GM12878 (cell line): ENCODE results near the gene CPNE6. TPM values are rescaled to one million over a fixed set of nuclear protein-coding genes. Genes with fewer than 3 reads are reported as not detected.

Experiments used
- ATAC-seq: fragments of 200-7000 bp; cut with Tn5 transposase; 3 replicates; pipeline ENCODE4 v1.9.1; 2020; ENCODE audit warnings: mild to moderate bottlenecking, moderate library complexity
- BruUV-seq: library from RNA; stranded (reverse); fragments of 400-500 nt; replicated peaks from 2 replicates; lab custom pipeline; 2021; lab: Mats Ljungman, UMichigan
- CTCF ChIA-PET: fragments of 300-600 bp; sonication (Branson Sonifier 250); formaldehyde crosslinking; extraction: SDS; loops from one replicate; lab custom pipeline; 2021; ENCODE audit warnings: inconsistent platforms; lab: Yijun Ruan, JAX
- POLR2A ChIA-PET: fragments of 350-600 bp; formaldehyde crosslinking; extraction: SDS; loops from one replicate; lab custom pipeline; 2021; ENCODE audit warnings: inconsistent platforms; lab: Charles Lee
- RAD21 ChIA-PET: fragments of 300-600 bp; sonication (Branson Sonifier 250); formaldehyde crosslinking; loops from one replicate; lab custom pipeline; 2023; ENCODE audit warnings: antibody characterized with exemption; ENCODE audit not compliant: unreplicated experiment; lab: Charles Lee
- SMC1A ChIA-PET: fragments of 300-600 bp; sonication (Branson Sonifier 250); formaldehyde crosslinking; loops from one replicate; lab custom pipeline; 2023; ENCODE audit not compliant: unreplicated experiment, uncharacterized antibody; lab: Charles Lee
- DNase-seq: peaks from one replicate; pipeline ENCODE4 v3.0.0-alpha.2; 2011; ENCODE audit warnings: low read depth, low spot score
- FAIRE-seq: peaks from 3 replicates; lab custom pipeline; 2011; peaks lifted over from hg19 to GRCh38; lab: Jason Lieb, UNC
- H2AFZ ChIP-seq: 2 replicates; pipeline ENCODE4 v1.6.0; 2011; ENCODE audit warnings: low read depth, low read length, control low read depth; ENCODE audit not compliant: control insufficient read depth
- H3K27ac ChIP-seq: 2 replicates; pipeline ENCODE4 v1.5.1; 2011; ENCODE audit warnings: control low read depth; ENCODE audit not compliant: control insufficient read depth, insufficient read depth
- H3K27me3 ChIP-seq, 2 experiments: replicated peaks in 1 of 2; 2 replicates each; pipeline versions ENCODE4 v1.6.0 to v1.6.1; 2011; ENCODE audit warnings: low read length in 1 of 2; ENCODE audit not compliant: control insufficient read depth in 2 of 2, insufficient read depth in 2 of 2
- H3K36me3 ChIP-seq, 2 experiments: 2 replicates each; pipeline ENCODE4 v1.5.1; 2011; ENCODE audit warnings: low read length in 1 of 2; ENCODE audit not compliant: control insufficient read depth in 2 of 2, insufficient read depth in 2 of 2
- H3K4me1 ChIP-seq: 2 replicates; pipeline ENCODE4 v1.6.1; 2011; ENCODE audit warnings: mild to moderate bottlenecking, low read length, moderate library complexity, mixed read lengths; ENCODE audit not compliant: control insufficient read depth, insufficient read depth
- H3K4me2 ChIP-seq: 2 replicates; pipeline ENCODE4 v1.6.0; 2011; ENCODE audit warnings: control low read depth; ENCODE audit not compliant: control insufficient read depth, insufficient read depth
- H3K4me3 ChIP-seq: fragments of 200-600 bp; sonication (generic); 2 replicates; pipeline ENCODE4 v1.5.1; 2016
- H3K79me2 ChIP-seq: 2 replicates; pipeline ENCODE4 v1.6.0; 2011; ENCODE audit warnings: low read length; ENCODE audit not compliant: control insufficient read depth, insufficient read depth
- H3K9ac ChIP-seq: 2 replicates; pipeline ENCODE4 v1.8.0; 2011; ENCODE audit warnings: low read length, control low read depth, mixed read lengths; ENCODE audit not compliant: control insufficient read depth, insufficient read depth
- H3K9me3 ChIP-seq: replicated peaks from 3 replicates; pipeline ENCODE4 v1.5.1; 2011; ENCODE audit warnings: mild to moderate bottlenecking, low read length; ENCODE audit not compliant: control insufficient read depth, insufficient read depth
- H4K20me1 ChIP-seq: 2 replicates; pipeline ENCODE4 v1.6.0; 2011; ENCODE audit not compliant: control insufficient read depth, insufficient read depth
- BMI1 ChIP-seq: fragments of 450-650 bp; IDR thresholded peaks from 2 replicates; pipeline ENCODE4 v1.6.1; 2016; ENCODE audit warnings: mild to moderate bottlenecking, moderate library complexity, borderline replicate concordance
- CHD1 ChIP-seq: IDR thresholded peaks from 2 replicates; pipeline ENCODE4 v1.6.1; 2012; ENCODE audit warnings: low read depth, low read length, improper control_type of control experiment
- GATAD2B ChIP-seq: fragments of 450-650 bp; conservative IDR thresholded peaks from 2 replicates; pipeline ENCODE4 v1.6.1; 2017; ENCODE audit warnings: low read depth, mild to moderate bottlenecking, moderate library complexity
- IRF4 ChIP-seq: IDR thresholded peaks from 2 replicates; pipeline ENCODE4 v1.6.1; 2011; ENCODE audit warnings: low read depth, low read length
- PAX8 ChIP-seq: fragments of 450-650 bp; IDR thresholded peaks from 2 replicates; pipeline ENCODE4 v1.6.1; 2017; ENCODE audit warnings: mild to moderate bottlenecking, moderate library complexity
- PKNOX1 ChIP-seq: fragments of 450-650 bp; IDR thresholded peaks from 2 replicates; pipeline ENCODE4 v1.6.1; 2016; ENCODE audit warnings: mild to moderate bottlenecking
- RCOR1 ChIP-seq: conservative IDR thresholded peaks from 2 replicates; pipeline ENCODE4 v1.6.1; 2012; ENCODE audit warnings: low read depth, low read length, improper control_type of control experiment
- TBL1XR1 ChIP-seq: IDR thresholded peaks from 2 replicates; pipeline ENCODE4 v1.6.1; 2012; ENCODE audit warnings: low read depth, low read length, improper control_type of control experiment
- WGBS: methylation state at CpG from one replicate; pipeline ENCODE4 v1.1.6; 2016; ENCODE audit warnings: low lambda C conversion rate; ENCODE audit not compliant: insufficient replicate concordance, insufficient coverage; ENCODE audit errors: missing lambda C conversion rate; 5-methylcytosine and 5-hydroxymethylcytosine counted together
- in situ Hi-C: fragments of 300-500 bp; cut with MboI; formaldehyde crosslinking; loops from 9 replicates; pipeline ENCODE4 v1.14.3; 2018; ENCODE audit warnings: mixed read lengths
- intact Hi-C: fragments of 100-400 bp; cut with micrococcal nuclease; formaldehyde crosslinking; loops from one replicate; pipeline ENCODE4 v1.14.2; 2022; ENCODE audit not compliant: unreplicated experiment
- polyA plus RNA-seq, 11 experiments: library from polyadenylated mRNA; depleted of rRNA in 4 of 11; unstranded in 6 of 11; stranded (reverse) in 5 of 11; fragments of >200 nt; fragmentation: Nextera tagmentation in 4 of 11; fragmentation: Illumina TruSeq in 1 of 11; extraction: Ambion mirVana in 4 of 11; extraction: Trizol in 1 of 11; gene quantifications; 1 replicate in 1 of 11; 2 replicates in 10 of 11; pipeline versions ENCODE4 v1.2.1 to v1.2.3, GENCODE V29; 2011 to 2016; ENCODE audit warnings: inconsistent platforms in 2 of 11, missing spikeins in 2 of 11, low read depth in 1 of 11
- total RNA-seq, 4 experiments: library from RNA; depleted of rRNA in 3 of 4; stranded (reverse); fragments of >200 nt in 3 of 4; fragmentation: Illumina TruSeq in 1 of 4; extraction: Trizol in 1 of 4; gene quantifications; 2 replicates each; pipeline versions ENCODE4 v1.2.1 to v1.2.3, GENCODE V29; 2013 to 2021
- TF ChIP-seq, protein P1 (sequence below): IDR thresholded peaks from 2 replicates; pipeline ENCODE4 v1.6.1; 2012; ENCODE audit warnings: low read depth, low read length, improper control_type of control experiment
- TF ChIP-seq, protein P2 (sequence below): fragments of 450-650 bp; IDR thresholded peaks from 2 replicates; pipeline ENCODE4 v1.6.1; 2017; ENCODE audit warnings: mild to moderate bottlenecking, moderate library complexity

Gene CPNE6
- total and polyA plus RNA-seq, 10 of the 15 experiments (the other 5 are each of a cell fraction or from before 2014, with no cell fraction given), result 0.06 to 0.43 (median 0.18) TPM; not detected in 3

DNA sequence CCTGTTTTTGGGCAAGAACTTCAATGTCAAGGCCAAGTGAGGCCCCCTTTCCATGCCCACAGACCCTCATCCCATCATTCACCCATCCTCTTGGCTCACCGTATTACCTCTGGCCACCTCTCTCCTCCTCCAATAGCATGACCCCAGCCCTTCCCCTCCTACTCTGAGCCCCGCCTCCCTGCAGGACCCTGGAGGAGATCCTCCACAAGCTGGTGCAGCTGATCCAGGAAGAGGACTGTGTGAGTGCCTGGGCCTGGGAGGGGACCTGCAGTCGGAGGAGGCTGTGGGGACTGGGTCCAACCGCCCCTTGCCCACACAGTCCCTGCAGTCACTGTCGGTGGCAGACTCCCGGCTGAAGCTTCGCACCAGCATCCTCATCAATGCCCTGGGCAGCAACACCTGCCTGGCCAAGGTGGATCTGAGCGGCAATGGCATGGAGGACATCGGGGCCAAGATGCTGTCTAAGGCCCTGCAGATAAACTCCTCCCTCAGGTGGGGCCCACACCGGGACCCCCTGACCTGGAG lies 12.3 kb upstream of the CPNE6 start (continued):
- TF ChIP-seq PAX8 (no peak), PKNOX1 (no peak), IRF4 (no peak)
- TF ChIP-seq, protein P1, sequence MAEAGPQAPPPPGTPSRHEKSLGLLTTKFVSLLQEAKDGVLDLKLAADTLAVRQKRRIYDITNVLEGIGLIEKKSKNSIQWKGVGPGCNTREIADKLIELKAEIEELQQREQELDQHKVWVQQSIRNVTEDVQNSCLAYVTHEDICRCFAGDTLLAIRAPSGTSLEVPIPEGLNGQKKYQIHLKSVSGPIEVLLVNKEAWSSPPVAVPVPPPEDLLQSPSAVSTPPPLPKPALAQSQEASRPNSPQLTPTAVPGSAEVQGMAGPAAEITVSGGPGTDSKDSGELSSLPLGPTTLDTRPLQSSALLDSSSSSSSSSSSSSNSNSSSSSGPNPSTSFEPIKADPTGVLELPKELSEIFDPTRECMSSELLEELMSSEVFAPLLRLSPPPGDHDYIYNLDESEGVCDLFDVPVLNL, result no peak

DNA sequence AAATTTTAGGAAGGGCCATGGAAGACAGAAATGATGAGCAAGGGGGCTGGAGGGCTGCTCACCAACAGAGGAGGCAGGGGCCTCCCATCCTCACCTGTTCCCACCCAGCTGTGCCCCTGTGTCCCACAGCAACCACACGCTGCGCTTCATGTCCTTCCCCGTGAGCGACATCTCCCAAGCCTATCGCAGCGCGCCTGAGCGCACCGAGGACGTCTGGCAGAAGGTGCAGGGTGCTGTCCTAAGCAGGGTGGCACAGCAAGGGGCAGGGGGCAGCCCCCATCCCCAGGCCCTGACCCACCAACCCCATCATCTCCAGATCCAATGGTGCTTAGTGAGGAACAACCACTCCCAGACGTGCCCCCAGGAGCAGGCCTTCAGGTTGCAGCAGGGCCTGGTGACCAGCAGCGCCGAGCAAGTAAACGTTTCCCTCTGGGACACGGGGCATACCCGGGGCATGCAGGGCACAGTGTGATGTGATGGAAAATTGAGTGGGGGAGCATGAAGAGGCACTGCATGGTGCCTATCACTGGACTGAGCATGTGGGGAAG lies 11.4 kb upstream of the CPNE6 start:
- BruUV-seq, result no TSS peak
- H4K20me1 ChIP-seq, result no peaks in the 10 kb centered on the region
- no peaks in the 10 kb centered on the region for H3K79me2 ChIP-seq
- no peak overlapping the region for H3K9ac ChIP-seq
- no peaks in the 10 kb centered on the region; a peak in 1 of 4 replicates for H3K27me3 ChIP-seq
- H3K27ac ChIP-seq, result no peak overlapping the region
- WGBS, result 70% methylated on average over 16 of the region's 16 CpGs
- H3K9me3 ChIP-seq, result no peaks in the 10 kb centered on the region
- ChIA-PET SMC1A (interaction anchor here (1.4 to 4.3 kb wide), 3 partner anchors 30 to 49 kb away, joined by 3 to 122 read pairs (median 14); no protein-coding TSS in a partner anchor), CTCF (interaction anchor here (2.4 to 3.2 kb wide), 6 partner anchors 21 to 101 kb away, joined by 8 to 37 read pairs (median 18); partner anchors contain the start of genes IRF9 and PCK2), RAD21 (interaction anchor here (1.0 to 7.2 kb wide), 3 partner anchors 32 to 101 kb away, joined by 3 to 140 read pairs (median 4); partner anchors contain the start of genes IRF9 and PCK2), POLR2A (no interaction called here)
- DNase-seq (no peak), FAIRE-seq (no peak), ATAC-seq (no peak)
- no peaks in the 10 kb centered on the region for H3K36me3 ChIP-seq
- H2AFZ ChIP-seq, result no peak overlapping the region
- in situ Hi-C loops (loop anchor here (5.0 kb wide), 1 partner anchor 32 kb away; the partner anchor contains the start of gene PCK2), intact Hi-C loops (no loop called here)
- H3K4me1 ChIP-seq, result no peaks in the 10 kb centered on the region
- TF ChIP-seq CHD1 (no peak), TBL1XR1 (no peak), BMI1 (no peak), RCOR1 (no peak), GATAD2B (no peak)
- TF ChIP-seq, protein P2, sequence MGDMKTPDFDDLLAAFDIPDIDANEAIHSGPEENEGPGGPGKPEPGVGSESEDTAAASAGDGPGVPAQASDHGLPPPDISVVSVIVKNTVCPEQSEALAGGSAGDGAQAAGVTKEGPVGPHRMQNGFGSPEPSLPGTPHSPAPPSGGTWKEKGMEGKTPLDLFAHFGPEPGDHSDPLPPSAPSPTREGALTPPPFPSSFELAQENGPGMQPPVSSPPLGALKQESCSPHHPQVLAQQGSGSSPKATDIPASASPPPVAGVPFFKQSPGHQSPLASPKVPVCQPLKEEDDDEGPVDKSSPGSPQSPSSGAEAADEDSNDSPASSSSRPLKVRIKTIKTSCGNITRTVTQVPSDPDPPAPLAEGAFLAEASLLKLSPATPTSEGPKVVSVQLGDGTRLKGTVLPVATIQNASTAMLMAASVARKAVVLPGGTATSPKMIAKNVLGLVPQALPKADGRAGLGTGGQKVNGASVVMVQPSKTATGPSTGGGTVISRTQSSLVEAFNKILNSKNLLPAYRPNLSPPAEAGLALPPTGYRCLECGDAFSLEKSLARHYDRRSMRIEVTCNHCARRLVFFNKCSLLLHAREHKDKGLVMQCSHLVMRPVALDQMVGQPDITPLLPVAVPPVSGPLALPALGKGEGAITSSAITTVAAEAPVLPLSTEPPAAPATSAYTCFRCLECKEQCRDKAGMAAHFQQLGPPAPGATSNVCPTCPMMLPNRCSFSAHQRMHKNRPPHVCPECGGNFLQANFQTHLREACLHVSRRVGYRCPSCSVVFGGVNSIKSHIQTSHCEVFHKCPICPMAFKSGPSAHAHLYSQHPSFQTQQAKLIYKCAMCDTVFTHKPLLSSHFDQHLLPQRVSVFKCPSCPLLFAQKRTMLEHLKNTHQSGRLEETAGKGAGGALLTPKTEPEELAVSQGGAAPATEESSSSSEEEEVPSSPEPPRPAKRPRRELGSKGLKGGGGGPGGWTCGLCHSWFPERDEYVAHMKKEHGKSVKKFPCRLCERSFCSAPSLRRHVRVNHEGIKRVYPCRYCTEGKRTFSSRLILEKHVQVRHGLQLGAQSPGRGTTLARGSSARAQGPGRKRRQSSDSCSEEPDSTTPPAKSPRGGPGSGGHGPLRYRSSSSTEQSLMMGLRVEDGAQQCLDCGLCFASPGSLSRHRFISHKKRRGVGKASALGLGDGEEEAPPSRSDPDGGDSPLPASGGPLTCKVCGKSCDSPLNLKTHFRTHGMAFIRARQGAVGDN, result no peak
- H3K4me2 ChIP-seq, result no peak overlapping the region
- H3K4me3 ChIP-seq, result no peak overlapping the region
